ENCODE measurements around the gene GNG13.

The GNG13 gene

DNA sequence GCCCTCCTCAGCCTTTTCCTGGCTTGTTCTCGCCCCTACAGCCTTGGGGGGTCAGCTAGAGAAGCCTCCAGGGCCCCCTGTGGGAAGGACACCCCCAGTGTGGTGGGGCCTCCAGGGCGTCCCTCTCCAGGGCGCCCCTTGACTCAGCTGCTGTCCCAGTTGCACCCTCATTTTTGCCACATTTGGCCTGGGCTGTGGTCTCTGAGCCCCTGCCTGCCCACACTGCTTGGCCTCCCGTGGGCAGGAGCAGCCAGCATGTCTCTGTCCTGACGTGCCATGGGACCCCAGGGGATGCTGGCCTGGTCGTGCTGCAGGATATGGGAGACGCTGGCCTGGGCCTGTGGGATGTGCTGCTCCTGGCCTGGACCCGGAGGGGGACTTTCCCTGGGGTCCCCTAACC, 7.1 kb downstream of the GNG13 start:
- no peak for DNase-seq (ENCODE audit: low read depth)

DNA sequence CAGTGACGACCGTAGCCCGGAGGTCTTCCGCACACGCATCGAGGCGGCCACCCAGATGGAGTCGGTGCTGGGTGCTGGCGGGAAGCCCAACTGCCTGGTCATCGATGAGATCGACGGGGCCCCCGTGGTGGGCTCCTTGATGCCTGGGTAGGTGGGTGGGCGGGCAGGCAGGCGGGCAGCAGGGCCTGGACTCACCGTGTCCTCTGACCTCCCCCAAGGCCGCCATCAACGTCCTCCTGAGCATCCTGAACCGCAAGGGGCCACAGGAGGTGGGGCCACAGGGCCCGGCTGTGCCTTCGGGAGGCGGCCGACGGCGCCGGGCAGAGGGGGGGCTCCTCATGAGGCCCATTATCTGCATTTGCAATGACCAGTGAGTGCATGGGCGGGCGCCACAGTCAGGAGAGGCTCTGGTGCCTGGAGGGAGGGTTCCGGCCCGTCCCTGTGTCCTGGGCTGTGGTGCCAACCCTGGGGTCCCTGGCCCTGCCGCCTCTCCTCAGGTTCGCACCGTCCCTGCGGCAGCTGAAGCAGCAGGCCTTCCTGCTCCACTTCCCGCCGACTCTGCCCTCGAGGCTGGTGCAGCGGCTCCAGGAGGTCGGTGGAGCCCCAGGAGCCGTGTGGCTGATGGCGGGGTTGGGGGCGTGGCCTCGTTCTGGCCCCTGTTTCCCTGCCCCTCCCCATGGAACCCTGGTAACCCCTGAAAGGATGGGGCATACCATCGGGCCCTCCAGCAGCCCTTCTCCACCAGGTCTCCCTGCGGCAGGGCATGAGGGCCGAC, 8.1 kb downstream of the GNG13 start:
- no peak for DNase-seq (ENCODE audit: low read depth)

DNA sequence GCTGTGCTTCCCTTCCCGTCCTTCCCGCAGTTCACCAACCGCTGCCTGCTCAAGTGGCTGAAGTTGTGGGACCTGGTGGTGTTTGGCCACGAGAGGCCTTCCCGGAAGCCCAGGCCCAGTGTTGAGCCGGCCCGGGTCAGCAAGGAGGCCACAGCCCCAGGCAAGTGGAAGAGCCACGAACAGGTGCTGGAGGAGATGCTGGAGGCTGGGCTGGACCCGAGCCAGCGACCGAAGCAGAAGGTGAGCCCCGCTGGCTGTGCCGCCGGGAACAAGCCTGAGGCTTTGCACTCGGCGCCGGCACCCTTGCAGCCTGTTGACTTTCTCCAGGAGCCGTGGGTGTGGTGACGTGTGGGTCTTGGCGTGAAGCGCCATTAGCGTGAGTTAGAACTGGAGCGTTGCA, 9.4 kb downstream of the GNG13 start:
- DNase-seq (ENCODE audit: low read depth): no peak

DNA sequence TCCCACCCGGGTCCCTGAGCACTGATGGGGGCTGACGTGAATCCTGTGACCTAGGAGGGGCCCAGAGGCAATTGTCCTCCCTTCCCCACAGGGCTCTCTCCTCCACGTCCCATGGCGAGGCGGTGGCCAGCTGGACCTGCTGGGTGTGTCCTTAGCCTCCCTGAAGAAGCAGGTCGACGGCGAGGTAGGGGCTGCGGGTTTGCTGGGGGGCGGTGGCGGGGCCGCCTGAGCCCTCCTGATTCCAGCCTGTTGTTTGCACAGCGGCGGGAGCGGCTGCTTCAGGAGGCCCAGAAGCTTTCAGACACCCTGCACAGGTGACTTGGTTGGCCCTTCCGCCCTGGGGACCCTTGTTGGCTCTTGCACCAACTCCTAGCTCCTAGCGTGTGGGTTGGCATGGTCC, 10.4 kb downstream of the GNG13 start:
- DNase-seq (ENCODE audit: low read depth): no peak

DNA sequence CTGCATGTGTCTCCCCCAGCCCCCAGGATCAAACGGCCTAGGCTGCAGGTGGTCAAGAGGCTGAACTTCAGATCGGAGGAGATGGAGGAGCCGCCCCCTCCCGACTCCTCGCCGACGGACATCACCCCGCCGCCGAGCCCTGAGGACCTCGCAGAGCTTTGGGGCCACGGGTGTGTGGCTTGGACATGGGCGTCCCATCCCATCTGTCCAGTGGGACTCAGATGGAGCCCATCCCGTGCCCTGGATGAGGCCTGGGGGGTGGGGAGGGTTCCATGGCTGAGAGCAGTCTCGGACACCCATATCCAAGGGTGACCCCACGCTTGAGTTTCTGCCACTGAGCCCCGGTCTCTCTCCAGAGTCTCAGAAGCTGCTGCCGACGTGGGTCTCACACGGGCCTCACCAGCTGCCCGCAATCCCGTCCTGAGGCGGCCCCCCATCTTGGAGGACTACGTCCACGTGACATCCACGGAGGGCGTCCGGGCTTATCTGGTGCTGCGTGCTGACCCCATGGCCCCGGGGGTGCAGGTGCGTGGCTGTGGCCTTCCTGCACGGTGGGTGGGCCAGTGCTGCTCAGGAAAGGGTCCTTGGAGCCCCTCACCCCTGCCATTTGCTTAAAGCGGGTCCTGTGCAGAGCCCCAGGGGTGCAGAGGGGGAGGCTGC, 11.2 kb downstream of the GNG13 start:
- no peak for DNase-seq (ENCODE audit: low read depth)

DNA sequence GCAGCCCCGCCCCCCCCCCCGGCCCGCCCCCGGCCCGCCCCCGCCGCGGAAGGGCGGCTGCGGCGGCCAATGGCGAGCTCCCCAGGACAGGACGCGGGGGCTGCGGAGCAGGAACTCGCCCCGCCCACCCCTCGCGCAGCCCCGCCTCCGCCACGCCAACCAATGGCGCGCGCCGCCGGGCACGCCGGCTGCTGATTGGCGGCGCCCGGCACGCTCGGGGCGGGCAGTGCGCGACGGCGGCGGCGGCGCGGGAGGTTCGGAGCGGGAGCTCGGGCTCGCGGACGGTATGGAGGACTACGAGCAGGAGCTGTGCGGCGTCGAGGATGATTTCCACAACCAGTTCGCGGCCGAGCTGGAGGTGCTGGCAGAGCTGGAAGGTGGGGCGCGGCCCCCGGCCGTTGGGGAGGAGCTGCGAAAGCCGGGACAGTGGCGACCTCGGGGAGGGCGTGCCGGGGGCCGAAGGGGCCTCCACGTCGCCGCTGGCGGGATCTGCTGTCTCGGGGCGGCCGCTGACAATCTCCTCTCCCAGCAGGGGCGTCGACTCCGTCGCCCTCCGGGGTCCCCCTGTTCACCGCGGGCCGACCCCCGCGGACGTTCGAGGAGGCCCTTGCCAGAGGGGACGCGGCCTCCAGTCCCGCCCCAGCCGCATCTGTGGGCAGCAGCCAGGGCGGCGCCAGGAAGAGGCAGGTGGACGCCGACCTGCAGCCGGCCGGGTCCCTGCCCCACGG, 12.0 kb downstream of the GNG13 start, which contains the start of gene CHTF18:
CHTF18 (plus strand) TSS at position 222 of the 728 bp plus-strand sequence; CDS start at position 287, 65 bp downstream.
- DNase-seq (ENCODE audit: low read depth): peak; percentile 29

DNA sequence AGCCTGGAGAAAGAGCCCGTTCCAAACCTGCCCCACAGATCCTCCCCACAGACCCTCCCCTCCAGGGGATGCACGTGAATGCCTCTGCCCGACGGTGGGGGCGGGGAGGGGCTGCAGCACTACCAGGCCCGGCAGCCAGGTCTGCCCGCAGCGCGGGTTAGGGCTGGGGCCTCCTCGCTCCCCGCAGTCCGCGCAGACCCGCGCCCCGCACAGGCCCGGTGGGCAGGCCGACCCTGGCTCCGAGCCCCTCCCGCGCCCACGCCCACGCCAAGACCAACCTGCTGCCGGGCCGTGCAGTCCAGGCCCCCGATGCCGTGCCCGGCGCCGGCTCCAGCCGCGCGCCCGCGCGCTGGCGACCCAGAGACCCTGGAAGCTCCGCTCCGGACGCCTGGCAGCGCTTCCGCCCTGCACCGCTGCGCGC, 12.5 kb downstream of the GNG13 start, which contains the start of gene RPUSD1:
RPUSD1 (minus strand) TSS at position 404 of the 421 bp plus-strand sequence. CDS start 644 bp downstream, outside the sequence.
- DNase-seq (ENCODE audit: low read depth): no peak

DNA sequence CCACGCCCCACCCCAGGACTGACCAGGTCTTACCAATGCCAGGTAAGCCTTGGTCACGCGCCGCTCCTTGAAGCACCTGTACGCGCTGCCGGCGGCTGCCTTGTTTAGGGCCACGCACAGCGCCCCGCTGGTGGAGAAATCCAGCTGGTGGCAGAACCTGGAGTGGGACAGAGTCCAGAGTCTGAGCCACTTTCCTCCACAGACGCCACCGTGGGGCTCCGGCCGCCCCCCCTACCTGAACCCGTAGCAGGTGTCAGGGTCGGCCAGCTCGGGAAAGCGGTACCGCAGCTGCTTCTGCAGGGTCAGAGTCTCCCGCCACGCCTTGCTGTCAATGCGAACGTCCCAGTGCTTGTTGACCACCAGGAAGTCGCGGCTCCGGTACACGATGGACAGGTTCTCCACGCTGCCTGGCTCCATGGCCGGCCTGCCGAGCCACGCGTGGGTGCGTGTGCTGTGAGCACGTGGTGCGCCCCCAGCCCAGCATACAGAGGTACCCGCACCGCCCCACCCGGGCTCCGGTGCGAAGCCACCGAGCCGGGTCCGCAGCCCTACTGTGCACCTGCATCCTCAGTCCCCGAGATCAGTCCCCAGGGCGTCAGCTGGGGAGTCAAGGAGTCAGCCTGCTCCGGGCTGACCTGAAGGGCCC, 13.1 kb downstream of the GNG13 start:
- no peak for DNase-seq (ENCODE audit: low read depth)

DNA sequence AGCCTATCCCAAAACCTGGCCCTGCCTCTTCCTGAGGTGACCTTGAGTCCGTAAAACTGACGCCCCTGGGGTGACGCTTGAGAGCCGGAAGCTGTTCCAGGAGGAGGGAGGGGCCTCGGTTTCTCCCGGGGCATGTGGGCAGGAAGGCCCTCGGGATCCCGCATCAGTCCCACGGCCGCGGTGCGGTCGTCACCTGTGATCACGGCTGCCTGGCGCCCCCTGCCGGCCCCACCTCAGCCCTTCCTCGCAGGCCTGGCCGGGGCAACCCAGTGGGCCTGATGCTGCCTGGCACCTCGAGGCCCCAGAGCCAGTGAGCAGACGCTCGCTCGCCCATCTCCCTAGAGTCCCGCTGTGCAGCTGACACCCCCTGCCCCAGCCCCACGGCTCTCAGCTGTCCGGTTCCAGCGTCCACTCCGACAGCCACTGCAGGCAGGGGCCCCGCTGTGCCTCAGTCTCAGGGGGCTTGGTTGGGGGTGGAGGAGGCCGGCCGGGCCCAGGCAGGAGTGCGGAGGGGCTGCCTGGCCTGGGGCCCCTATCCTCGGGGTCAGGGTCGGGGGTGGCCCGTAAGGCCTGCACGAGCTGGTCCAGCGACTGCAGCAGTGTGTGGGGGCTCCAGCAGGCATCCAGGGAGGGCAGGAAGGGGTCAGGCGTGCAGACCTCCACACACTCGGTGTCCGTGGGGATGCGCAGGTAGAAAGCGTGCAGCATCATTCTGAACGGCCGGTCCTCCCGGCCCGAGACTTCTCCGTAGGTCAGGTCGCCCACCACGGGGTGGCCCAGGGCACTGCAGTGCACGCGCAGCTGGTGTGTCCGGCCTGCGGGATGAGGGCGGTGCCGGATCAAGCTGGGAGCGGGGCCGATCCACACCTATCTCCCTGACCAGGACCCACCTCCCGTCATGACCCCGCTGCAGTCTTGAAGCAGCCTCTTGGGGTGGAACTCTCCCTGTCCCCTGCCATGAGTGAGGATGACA, 14.7 kb downstream of the GNG13 start:
- DNase-seq (ENCODE audit: low read depth): no peak

DNA sequence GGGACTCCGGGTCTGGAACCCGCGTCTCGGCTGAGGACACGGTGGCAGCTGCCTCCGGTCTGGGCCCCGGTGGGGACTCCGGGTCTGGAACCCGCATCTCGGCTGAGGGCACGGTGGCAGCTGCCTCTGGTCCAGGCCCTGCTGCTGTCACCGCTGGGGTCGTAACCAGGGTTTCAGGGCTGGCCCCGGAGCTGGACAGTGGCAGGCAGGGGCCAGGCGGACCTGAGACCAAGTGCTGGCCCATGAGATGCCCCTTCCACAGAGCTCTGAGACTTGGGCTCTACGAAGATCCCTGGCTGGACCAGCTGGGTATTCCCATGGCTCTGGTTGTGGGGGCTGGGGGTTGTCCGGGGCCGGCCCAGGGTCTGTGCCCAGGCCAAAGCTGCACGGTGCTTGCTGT, 16.1 kb downstream of the GNG13 start:
- no peak for DNase-seq (ENCODE audit: low read depth)

DNA sequence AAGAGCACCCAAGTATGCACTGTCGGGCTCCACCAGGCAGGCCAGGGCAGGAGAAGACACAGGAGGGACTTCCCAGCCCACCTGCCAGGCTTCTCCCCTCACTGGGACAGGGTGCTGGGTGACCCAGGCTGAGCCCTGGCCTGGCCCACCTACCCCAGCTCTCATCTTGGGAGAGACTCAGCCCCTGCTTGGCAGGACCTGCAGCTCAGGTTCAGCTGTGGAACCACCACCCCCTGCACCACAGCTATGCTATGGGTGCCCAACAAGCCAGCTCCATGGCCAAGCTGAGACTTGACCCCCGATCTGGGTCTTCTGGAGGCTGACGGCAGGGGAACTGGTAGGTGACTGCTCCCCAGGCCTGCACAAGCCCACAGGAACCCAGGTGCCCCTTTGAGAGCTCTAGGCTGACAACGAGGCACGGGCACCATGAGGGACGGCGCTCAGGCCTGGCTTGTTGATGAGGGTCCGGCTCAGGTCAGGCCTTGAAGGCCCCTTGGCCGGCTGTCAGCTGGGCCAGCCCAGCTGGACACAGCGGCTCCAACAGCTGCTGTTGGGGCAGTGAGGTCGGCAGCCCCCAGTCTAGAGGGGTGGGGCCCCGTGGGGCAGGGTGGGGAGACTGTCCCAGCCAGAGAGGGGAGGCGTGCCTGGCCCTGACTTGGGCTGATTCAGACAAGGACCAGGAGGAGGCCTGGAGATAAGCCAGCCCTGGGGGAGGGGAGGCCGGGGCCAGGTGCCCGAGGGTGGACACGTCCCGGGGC, 17.0 kb downstream of the GNG13 start:
- no peak for DNase-seq (ENCODE audit: low read depth)

DNA sequence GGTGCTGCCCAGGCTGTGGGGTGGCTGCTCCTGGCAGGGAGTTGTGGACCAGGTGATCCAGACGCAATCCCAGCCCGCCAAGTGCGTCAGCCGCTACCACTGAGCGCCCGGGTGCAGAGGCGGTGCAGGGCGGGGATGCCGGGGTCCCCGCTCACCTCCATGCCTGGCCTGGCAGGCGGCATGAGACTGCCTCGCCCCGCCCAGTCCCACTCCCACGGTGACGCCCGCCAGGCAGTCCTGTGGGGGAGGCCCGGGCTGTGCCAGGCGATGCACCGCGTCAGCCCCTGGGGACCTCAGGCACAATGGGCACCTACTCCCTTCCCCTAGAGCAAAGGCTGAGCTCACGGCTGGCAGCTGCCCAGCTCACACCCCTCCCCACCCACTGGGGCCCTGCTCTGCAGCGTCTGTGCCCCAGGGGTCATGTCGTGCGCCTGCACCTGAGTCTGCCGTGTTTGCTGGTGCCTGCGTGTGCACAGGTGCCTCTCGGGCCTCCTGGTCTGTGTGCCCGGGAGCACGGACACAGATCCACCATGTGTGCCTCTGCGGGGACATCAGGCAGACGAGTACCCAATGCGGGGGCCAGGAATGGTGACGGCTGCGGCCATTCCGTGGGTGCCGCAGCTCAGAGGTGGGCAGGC, 17.6 kb downstream of the GNG13 start:
- no peak for DNase-seq (ENCODE audit: low read depth)

DNA sequence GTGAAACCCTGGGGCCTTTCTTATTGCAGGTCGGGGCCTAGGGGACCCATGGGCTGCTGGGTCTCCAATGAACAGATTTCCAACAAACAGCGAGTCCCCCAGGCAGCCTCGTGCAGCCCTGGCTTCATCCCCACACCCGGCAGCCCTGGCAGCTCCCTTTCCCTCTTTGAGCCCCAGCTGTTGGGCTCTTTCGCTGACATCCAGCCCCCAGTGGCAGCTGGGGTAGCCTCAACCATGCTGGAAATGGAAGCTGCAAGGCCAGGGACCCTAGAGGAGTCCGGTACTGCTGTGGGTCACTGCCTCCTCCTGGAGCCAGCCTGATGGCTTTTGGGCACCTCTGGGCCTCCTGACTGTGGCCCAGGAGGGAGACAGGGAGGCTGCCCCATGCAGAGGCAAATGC, 18.3 kb downstream of the GNG13 start:
- no peak for DNase-seq (ENCODE audit: low read depth)

DNA sequence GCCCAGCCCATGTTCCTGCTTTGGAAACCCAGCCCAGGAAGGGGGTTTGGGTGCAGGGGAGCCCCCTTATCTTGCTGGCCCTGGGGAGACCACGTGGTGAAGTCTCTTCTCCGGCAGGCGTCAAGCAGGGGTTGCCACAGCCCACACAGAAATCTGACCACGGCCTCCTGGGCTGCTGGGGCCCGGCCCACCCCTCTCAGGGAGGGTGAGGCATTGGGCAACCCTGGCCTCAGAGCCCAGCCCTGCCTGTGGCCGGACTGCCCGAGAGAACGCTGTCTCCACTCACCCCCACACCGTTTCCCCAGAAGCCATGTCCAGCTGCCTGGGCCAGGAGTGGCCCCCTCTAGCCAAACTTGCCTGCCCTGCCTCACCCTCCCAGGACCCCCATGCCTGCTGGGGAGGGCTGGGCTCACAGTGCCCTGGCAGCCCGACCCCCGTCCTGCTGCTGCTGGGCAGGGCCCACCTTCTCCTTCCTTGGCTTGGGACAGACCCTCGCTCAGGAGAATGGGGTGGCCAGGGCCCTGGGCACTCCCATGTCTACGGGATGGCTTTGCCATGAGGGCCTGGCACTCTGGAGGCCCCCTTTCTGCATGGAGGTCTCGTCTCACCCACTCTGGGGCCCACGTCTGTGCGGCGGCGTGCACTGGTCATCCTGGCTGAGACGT, 19.1 kb downstream of the GNG13 start:
- no peak for DNase-seq (ENCODE audit: low read depth)

DNA sequence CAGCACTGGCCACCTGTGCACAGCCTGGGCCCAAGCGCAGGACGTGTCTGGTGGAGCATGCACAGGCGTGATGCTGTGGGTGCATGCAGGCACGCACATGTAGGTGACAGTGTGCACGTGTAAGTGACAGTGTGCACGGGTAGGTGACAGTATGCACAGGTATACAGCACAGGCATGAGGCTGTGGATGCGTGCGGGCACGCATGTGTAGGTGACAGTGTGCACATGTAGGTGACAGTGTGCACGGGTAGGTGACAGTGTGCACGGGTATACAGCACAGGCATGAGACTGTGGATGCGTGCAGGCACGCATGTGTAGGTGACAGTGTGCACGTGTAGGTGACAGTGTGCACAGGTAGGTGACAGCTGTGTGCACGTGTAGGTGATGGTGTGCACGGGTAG, 20.2 kb downstream of the GNG13 start:
- no peak for DNase-seq (ENCODE audit: low read depth)

DNA sequence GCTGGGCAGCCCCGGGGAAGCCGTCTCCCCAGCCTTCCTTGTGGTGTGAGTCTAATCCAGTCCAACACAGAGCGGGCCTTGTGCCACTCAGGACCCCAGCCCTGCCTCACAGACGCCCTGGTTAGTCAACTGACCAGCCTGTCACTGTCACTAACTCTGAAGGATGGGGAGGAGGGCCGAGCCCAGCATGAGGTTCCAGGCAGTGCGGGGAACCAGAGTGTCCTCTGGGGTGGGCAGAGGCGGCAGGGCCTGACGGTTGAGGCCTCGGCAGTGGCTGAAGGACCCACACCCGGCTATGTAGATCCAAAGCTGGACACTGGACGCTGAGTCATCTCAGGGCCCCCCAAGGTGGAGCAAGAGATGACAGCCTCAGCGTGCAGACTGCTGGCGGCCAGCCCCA, 21.0 kb downstream of the GNG13 start:
- no peak for DNase-seq (ENCODE audit: low read depth)

DNA sequence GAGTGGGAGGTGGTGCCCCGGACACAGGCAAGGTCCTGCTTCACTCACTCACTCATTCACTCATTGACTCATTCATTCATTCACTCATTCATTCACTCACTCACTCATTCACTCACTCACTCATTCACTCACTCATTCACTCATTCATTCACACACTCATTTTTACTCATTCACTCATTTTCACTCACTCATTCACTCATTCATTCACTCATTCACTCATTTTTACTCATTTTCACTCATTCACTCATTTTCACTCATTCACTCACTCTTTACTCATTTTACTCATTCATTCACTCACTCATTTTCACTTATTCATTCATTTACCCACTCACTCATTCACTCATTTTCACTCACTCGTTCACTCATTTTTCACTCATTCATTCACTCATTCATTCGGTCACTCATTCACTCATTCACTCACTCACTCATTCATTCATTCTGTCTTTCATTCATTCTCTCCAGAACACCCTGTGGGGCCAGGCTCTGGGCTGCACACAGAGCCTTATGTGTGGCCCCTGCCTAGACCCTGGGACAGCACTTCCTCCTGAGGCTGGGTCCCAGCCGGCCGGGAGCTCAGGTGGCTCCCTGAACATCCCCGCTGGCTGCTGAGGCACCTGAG, 21.5 kb downstream of the GNG13 start:
- no peak for DNase-seq (ENCODE audit: low read depth)

DNA sequence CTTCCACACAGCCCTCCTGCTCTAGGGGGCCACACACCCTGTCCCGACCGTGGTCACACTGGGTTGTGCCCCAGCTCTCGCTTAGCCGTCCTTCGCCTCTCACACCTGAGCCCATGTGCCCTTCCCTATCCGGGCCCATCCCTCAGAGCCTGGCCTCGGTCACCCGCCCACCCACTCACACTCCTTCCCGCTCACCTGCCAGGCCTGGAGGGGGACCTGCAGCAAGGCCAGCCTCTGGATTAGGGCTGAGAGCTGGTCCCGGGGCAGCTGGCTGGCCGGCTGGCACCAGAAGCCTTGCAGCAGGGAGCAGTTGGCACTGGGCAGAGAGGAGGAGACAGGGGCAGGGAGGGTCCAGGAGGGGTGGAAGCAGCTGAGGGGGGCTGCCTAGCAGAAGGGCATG, 22.1 kb downstream of the GNG13 start:
- DNase-seq (ENCODE audit: low read depth): no peak

DNA sequence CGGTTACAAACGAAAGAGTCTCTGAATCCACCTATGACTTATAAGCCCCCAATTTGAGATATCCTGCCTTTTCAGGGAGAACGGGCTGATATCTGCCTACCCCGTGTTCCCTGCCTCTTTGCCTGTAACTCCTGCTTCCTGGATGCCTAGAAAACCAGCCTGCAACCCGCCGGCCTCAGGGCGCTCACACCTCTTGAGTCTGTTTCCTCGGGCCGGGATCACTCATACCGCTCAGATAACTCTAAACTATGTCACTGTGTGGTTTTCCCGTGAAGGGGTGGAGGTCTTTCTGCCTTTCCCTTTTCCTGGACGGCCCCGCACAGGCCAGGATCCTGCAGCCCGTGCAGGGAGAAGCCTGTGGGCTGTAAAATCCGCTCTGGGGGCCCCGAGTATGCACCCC, 22.7 kb downstream of the GNG13 start:
- no peak for DNase-seq (ENCODE audit: low read depth)
